ENCODE results near the gene MTG2. TPM values are rescaled to one million over a fixed set of nuclear protein-coding genes. Genes with fewer than 3 reads are reported as not detected.

Gene MTG2
- total and polyA plus RNA-seq, 2 of the 13 experiments (the other 11 are each of a cell fraction or from before 2014, with no cell fraction given): 20.4 to 37.8 TPM

DNA sequence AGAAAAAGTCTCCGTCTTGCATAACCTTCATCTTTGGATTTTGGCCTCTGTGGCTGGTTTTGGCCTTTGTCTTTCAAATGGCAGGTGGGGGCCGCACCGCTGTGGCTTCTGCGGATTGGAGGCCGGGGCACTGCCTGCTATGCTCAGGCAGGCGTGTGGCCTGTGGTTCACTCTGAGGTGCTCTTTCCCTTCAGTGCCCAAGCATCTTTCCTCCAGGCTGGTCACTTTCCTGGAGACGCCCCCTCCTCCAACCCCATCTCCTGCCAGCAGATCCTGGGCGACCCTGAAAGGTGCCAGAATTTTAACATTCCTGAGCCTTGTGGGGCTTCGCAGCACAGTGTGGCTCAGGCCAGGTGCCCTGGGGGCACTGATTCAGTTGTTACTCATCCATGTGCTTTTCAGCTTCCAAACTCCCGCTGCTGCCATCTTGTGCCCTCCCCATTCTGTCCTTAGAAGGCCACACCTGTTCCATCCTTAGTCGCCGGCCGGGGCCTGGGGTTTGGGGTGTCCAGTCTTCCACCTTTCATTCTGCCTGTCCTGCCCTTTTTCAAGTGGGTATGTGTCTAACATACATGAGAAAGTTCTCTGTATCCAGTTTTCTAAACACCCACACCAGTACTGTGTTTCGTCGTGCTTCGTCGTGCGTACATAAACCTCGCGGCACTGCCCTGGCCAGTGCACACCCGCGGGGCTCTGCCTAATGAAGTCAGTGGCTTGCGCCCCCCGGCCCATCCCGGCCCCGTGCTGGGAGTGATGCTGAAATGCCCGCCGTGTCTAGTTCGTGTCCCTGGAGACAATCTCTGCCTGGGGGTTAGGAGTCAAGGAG, 27.2 kb upstream of the MTG2 start (continued):
- TF ChIP-seq DPF2 (CRISPR knock-in tag; IDR thresholded peaks at IDR 0.05; ENCODE audit: borderline replicate concordance, low read depth) (no peak), THAP11 (CRISPR knock-in tag; IDR thresholded peaks at IDR 0.05) (peak; percentile 56), BRCA1 (CRISPR knock-in tag; IDR thresholded peaks at IDR 0.05) (no peak), KAT7 (CRISPR knock-in tag; IDR thresholded peaks at IDR 0.05; ENCODE audit: borderline replicate concordance) (0 out of 2 replicates have a peak, but pooled peaks have one; percentile 47), ZNF337 (CRISPR knock-in tag; IDR thresholded peaks at IDR 0.05; ENCODE audit: borderline replicate concordance, low read depth) (no peak), NFIB (CRISPR knock-in tag; IDR thresholded peaks at IDR 0.05; ENCODE audit: borderline replicate concordance) (no peak), PHF8 (CRISPR knock-in tag; IDR thresholded peaks at IDR 0.05) (0 out of 2 replicates have a peak, but pooled peaks have one; percentile 14), ZNF615 (CRISPR knock-in tag; IDR thresholded peaks at IDR 0.05; ENCODE audit: borderline replicate concordance) (no peak), ISL2 (CRISPR knock-in tag; IDR thresholded peaks at IDR 0.05) (0 out of 2 replicates have a peak, but pooled peaks have one; percentile 57), GATAD1 (CRISPR knock-in tag; IDR thresholded peaks at IDR 0.05) (peak; percentile 27; the same call in 1 of the 2 replicates), KLF12 (CRISPR knock-in tag; IDR thresholded peaks at IDR 0.05; ENCODE audit: borderline replicate concordance) (no peak)
- TF ChIP-seq, protein P1, sequence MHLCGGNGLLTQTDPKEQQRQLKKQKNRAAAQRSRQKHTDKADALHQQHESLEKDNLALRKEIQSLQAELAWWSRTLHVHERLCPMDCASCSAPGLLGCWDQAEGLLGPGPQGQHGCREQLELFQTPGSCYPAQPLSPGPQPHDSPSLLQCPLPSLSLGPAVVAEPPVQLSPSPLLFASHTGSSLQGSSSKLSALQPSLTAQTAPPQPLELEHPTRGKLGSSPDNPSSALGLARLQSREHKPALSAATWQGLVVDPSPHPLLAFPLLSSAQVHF (CRISPR knock-in tag; IDR thresholded peaks at IDR 0.05): no peak
- TF ChIP-seq, protein P2, sequence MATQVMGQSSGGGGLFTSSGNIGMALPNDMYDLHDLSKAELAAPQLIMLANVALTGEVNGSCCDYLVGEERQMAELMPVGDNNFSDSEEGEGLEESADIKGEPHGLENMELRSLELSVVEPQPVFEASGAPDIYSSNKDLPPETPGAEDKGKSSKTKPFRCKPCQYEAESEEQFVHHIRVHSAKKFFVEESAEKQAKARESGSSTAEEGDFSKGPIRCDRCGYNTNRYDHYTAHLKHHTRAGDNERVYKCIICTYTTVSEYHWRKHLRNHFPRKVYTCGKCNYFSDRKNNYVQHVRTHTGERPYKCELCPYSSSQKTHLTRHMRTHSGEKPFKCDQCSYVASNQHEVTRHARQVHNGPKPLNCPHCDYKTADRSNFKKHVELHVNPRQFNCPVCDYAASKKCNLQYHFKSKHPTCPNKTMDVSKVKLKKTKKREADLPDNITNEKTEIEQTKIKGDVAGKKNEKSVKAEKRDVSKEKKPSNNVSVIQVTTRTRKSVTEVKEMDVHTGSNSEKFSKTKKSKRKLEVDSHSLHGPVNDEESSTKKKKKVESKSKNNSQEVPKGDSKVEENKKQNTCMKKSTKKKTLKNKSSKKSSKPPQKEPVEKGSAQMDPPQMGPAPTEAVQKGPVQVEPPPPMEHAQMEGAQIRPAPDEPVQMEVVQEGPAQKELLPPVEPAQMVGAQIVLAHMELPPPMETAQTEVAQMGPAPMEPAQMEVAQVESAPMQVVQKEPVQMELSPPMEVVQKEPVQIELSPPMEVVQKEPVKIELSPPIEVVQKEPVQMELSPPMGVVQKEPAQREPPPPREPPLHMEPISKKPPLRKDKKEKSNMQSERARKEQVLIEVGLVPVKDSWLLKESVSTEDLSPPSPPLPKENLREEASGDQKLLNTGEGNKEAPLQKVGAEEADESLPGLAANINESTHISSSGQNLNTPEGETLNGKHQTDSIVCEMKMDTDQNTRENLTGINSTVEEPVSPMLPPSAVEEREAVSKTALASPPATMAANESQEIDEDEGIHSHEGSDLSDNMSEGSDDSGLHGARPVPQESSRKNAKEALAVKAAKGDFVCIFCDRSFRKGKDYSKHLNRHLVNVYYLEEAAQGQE (IDR thresholded peaks at IDR 0.05; ENCODE audit: borderline replicate concordance in 1 of 2, low read depth in 1 of 2, low read length in 2 of 2): no peak
- TF ChIP-seq, protein P3, sequence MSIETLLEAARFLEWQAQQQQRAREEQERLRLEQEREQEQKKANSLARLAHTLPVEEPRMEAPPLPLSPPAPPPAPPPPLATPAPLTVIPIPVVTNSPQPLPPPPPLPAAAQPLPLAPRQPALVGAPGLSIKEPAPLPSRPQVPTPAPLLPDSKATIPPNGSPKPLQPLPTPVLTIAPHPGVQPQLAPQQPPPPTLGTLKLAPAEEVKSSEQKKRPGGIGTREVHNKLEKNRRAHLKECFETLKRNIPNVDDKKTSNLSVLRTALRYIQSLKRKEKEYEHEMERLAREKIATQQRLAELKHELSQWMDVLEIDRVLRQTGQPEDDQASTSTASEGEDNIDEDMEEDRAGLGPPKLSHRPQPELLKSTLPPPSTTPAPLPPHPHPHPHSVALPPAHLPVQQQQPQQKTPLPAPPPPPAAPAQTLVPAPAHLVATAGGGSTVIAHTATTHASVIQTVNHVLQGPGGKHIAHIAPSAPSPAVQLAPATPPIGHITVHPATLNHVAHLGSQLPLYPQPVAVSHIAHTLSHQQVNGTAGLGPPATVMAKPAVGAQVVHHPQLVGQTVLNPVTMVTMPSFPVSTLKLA (IDR thresholded peaks at IDR 0.05): peak; percentile 57; the same call in 1 of the 2 replicates
- TF ChIP-seq, protein P4, sequence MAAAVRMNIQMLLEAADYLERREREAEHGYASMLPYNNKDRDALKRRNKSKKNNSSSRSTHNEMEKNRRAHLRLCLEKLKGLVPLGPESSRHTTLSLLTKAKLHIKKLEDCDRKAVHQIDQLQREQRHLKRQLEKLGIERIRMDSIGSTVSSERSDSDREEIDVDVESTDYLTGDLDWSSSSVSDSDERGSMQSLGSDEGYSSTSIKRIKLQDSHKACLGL (CRISPR knock-in tag; IDR thresholded peaks at IDR 0.05): peak; percentile 1; the same call in 1 of the 2 replicates
- TF ChIP-seq, protein P5, sequence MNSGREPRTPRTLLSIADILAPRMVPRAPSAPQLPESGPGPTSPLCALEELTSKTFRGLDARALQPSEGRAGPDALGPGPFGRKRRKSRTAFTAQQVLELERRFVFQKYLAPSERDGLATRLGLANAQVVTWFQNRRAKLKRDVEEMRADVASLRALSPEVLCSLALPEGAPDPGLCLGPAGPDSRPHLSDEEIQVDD (CRISPR knock-in tag; IDR thresholded peaks at IDR 0.05; ENCODE audit: borderline replicate concordance): no peak

All from HepG2 (cell line).